Left kidney (tissue), 2 donors: ENCODE measurements around the gene RELN. TPM values are rescaled to one million over a fixed set of nuclear protein-coding genes. Genes with fewer than 3 reads are reported as not detected.

ENCODE experiments used
- DNase-seq: peaks from one replicate; pipeline ENCODE4 v3.0.0-alpha.2; 2013
- polyA plus RNA-seq: library from polyadenylated mRNA; unstranded; fragments of 120-200 nt; gene quantifications from one replicate; pipeline ENCODE4 v1.2.1, GENCODE V29; 2013; ENCODE audit not compliant: insufficient read length

RELN gene
- polyA plus RNA-seq, 1 donor: 21.8 TPM

- DNase-seq: no peak
Measured at GRCh38 chr7:103990991-103991390, 1.5 kb upstream of the RELN start.

GRCh38 chr7:103989785-103990767 is 618 bp upstream of the RELN start:
- DNase-seq: peak; percentile 30

- DNase-seq: no peak
Measured at GRCh38 chr7:103988468-103989199, 824 bp downstream of the RELN start.

- no peak for DNase-seq
Measured at GRCh38 chr7:103987451-103987850, 2.0 kb downstream of the RELN start.

- no peak for DNase-seq
Measured at GRCh38 chr7:103985565-103986126, 3.8 kb downstream of the RELN start.

- no peak for DNase-seq
Measured at GRCh38 chr7:103984050-103984449, 5.4 kb downstream of the RELN start.

GRCh38 chr7:103983201-103983977 is 6.1 kb downstream of the RELN start:
- DNase-seq: no peak

- DNase-seq: no peak
Measured at GRCh38 chr7:103981003-103981423, 8.4 kb downstream of the RELN start.

- DNase-seq: no peak
Measured at GRCh38 chr7:103972779-103973434, 16.6 kb downstream of the RELN start.

- DNase-seq: no peak
Measured at GRCh38 chr7:103967401-103967800, 22.1 kb downstream of the RELN start.

- no peak for DNase-seq
Measured at GRCh38 chr7:103966593-103967277, 22.7 kb downstream of the RELN start.

- no peak for DNase-seq
Measured at GRCh38 chr7:103964269-103964668, 25.2 kb downstream of the RELN start.

- DNase-seq: no peak
Measured at GRCh38 chr7:103962070-103962469, 27.4 kb downstream of the RELN start.

GRCh38 chr7:103958284-103958818 is 31.1 kb downstream of the RELN start:
- DNase-seq: no peak

GRCh38 chr7:103955985-103956384 is 33.5 kb downstream of the RELN start:
- DNase-seq: no peak

- no peak for DNase-seq
Measured at GRCh38 chr7:103952408-103952807, 37.0 kb downstream of the RELN start.

- DNase-seq: peak; percentile 13
Measured at GRCh38 chr7:103951311-103951710, 38.1 kb downstream of the RELN start.

- DNase-seq: no peak
Measured at GRCh38 chr7:103949374-103949773, 40.1 kb downstream of the RELN start.

- no peak for DNase-seq
Measured at GRCh38 chr7:103947026-103947655, 42.3 kb downstream of the RELN start.
